Stimulated activated CD4-positive, alpha-beta T cell treated with anti-CD3 and anti-CD28 coated beads, Interleukin-12 subunit alpha, Interleukin-12 subunit beta, amount 100 ng/mL, for 4 hours (primary cell): ENCODE data around the gene MACC1.

Experiments
- DNase-seq: peaks from one replicate; pipeline ENCODE4 v3.0.0-alpha.2; 2020

MACC1 gene

GRCh38 chr7:20217193-20217948 lies at the start of gene MACC1:
MACC1 (minus strand) TSS chr7:20217384; CDS start chr7:20161862, 55,522 bp downstream.
- no peak for DNase-seq

GRCh38 chr7:20264623-20265022 lies 47.4 kb upstream of the MACC1 start:
- no peak for DNase-seq

- no peak for DNase-seq
These were observed 43.0 kb upstream of the MACC1 start for GRCh38 chr7:20260223-20260622.

- DNase-seq = no peak
These were observed 40.0 kb upstream of the MACC1 start for GRCh38 chr7:20257212-20257611.

GRCh38 chr7:20249920-20250319 lies 32.7 kb upstream of the MACC1 start:
- no peak for DNase-seq

GRCh38 chr7:20249376-20249775 lies 32.2 kb upstream of the MACC1 start:
- no peak for DNase-seq

GRCh38 chr7:20246236-20246635 lies 29.1 kb upstream of the MACC1 start:
- DNase-seq = no peak

GRCh38 chr7:20244334-20245120 lies 27.3 kb upstream of the MACC1 start:
- no peak for DNase-seq

GRCh38 chr7:20241911-20242261 lies 24.7 kb upstream of the MACC1 start:
- no peak for DNase-seq

- no peak for DNase-seq
These were observed 24.2 kb upstream of the MACC1 start for GRCh38 chr7:20241194-20241910.

- no peak for DNase-seq
These were observed 23.1 kb upstream of the MACC1 start for GRCh38 chr7:20240080-20240926.

- DNase-seq = no peak
These were observed 21.7 kb upstream of the MACC1 start for GRCh38 chr7:20238754-20239324.

- DNase-seq = no peak
These were observed 21.1 kb upstream of the MACC1 start for GRCh38 chr7:20238194-20238753.

- DNase-seq = no peak
These were observed 20.4 kb upstream of the MACC1 start for GRCh38 chr7:20237464-20238193.

GRCh38 chr7:20236790-20237189 lies 19.6 kb upstream of the MACC1 start:
- no peak for DNase-seq

GRCh38 chr7:20236043-20236442 lies 18.9 kb upstream of the MACC1 start:
- DNase-seq = no peak

GRCh38 chr7:20235288-20235687 lies 18.1 kb upstream of the MACC1 start:
- DNase-seq = no peak

- no peak for DNase-seq
These were observed 16.2 kb upstream of the MACC1 start for GRCh38 chr7:20233362-20233761.

GRCh38 chr7:20232848-20233247 lies 15.7 kb upstream of the MACC1 start:
- no peak for DNase-seq

- no peak for DNase-seq
These were observed 12.7 kb upstream of the MACC1 start for GRCh38 chr7:20229646-20230500.
